GM04504 (cell line): Measurements from ENCODE around the gene TGFBI.
A peak's percentile ranks its signal among the peaks of the same experiment; 100 is the strongest.

ENCODE experiments used
- DNase-seq: peaks from one replicate; pipeline ENCODE4 v3.0.0-alpha.2; 2012; ENCODE audit warnings: low read depth

Gene TGFBI

DNA sequence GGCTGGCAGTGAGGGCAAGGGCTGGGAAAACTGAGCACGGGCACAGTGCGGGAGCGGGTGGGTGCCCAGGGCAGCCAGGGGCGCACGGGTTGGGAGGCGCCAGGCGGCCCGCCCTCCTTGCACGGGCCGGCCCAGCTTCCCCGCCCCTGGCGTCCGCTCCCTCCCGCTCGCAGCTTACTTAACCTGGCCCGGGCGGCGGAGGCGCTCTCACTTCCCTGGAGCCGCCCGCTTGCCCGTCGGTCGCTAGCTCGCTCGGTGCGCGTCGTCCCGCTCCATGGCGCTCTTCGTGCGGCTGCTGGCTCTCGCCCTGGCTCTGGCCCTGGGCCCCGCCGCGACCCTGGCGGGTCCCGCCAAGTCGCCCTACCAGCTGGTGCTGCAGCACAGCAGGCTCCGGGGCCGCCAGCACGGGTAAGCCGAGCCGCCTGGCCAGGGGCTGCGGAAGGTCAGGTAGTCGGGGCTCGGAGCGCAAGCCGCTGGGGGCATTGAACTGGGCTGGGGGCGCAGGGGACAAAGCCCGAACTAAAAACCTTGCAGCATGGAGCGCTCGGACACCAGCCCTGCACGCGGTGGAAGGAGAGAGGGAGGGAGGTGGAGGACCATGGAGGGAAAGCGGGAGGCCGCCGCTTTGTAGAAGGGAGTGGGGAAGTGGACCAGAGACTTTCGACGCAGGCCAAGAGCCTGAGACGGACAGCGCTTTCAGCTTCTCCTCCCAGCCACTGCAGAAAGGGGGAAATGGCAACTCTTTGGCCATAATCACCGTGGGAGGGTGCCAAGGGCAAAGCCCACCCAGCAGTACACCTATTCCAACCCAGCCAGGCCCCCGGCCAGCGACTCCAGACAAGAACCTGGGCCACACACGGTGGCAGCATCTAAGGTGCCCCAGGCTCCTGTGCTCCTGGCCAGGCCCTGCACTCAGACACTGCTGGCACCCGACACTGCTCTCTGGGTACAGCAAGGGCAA, at the start of gene TGFBI:
Gene TGFBI, plus strand, starts transcription at position 207 of the 961 bp plus-strand sequence. Its CDS starts 68 bp downstream, at position 275.
- no peak for DNase-seq

DNA sequence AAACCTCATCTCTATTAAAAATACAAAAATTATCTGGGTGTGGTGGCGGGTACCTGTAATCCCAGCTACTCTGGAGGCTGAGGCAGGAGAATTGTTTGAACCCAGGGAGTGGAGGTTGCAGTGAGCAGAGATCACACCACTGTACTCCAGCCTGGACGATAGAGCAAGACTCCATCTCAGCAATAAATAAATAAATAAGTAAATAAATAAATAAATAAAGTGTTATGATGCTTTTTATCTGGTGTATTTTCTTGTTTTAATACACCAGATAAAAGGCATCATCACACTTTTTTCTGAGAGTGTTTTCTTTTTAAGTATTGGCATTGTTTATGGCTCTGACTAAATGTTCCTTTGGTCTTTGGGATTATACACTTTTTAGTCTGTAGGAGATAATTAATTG, 49.8 kb upstream of the TGFBI start:
- DNase-seq, result no peak

DNA sequence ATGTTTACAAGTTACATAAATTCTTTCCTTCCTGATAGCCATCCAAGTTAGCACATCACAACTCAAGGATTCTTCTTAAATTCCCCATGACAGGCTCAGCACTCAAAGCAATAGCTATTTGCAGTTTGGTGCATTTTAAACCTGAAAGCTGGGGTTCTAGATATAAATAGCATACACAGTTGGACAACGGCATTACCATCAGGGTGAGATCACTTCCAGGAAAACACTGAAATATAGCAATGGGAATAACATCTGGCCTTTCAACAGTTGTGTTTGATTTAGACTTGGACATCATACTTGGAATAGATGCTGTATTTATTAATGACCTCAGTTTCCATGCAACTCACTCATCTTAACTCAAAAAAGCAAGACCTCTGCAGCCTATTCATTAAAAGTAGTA, 49.3 kb upstream of the TGFBI start:
- peak; percentile 68 for DNase-seq

DNA sequence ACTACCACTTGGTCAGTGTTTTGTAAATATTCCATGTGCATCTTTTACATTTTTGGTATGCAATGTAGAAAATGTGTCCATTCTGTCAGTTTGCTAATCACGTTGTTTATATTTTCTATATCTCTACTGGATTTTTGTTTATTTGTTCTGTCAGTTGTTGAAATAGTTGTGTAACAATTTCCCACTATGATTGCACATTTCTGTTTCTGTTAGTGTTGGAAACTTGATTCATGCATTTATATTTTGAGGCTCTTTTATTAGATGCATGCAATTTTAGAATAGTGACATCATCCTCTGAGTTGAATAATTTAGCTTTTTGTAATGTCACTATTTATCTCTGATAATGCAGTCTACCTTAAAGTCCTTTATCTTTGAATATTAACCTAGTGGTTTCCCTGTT, 48.2 kb upstream of the TGFBI start:
- no peak for DNase-seq

DNA sequence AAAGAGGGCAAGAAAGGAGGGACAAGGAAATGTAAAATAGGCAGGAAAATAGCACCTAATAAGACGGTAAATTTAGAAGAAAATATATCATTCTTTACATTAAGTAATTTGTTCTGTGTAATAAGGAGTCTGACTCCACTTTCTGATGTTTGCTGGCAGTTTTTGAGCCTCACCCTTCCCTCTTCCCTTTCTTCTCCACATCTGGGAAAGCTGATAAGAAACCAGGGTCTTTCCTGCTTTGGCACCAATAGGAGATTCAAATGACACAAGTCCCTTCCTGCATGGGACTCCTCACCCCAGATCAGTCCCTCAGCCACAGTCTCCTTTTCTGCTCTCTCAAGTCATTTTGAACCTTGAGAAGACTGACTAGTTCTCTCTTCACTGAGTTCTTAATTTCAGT, 42.8 kb upstream of the TGFBI start:
- no peak for DNase-seq

DNA sequence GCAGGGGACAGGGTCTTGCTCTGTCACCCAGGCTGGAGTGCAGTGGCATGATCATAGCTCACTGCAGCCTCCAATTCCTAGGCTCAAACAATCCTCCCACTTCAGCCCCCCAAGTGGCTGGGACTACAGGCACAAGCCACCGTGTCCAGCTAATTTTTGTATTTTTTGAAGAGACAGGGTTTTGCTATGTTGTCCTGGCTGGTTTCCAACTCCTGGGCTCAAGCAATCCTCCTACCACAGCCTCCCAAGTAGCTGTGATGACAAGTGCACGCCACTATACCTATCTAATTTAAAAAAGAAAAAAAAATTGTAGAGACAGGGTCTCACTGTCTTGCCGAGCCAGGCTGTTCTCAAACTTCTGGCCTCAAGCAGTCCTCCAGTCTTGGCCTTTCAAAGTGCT, 42.4 kb upstream of the TGFBI start:
- no peak for DNase-seq

DNA sequence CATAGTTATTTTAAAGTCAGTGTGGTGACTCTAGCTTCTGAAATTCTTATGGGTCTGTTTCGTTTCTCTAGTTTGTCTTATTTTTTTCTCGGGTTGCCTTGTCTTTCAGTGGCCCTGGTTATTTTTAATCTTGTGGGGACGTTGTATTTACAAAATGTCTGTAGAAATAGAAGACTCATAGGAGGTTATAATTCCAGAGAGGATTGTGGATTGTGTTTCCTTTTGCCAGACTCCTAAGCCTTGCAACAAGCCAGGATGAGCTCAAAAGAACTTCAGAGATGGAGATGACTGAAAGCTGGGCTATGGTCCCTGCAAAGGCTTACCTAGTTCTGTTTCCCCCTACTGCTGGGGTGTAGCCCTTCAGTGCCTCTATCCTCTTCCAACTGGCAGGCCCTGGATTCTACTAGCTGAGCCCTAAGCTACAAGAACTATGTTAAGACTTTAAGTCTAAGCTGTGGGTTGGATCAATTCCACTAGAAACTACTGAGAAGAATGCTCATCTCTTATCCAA, 41.8 kb upstream of the TGFBI start:
- no peak for DNase-seq

DNA sequence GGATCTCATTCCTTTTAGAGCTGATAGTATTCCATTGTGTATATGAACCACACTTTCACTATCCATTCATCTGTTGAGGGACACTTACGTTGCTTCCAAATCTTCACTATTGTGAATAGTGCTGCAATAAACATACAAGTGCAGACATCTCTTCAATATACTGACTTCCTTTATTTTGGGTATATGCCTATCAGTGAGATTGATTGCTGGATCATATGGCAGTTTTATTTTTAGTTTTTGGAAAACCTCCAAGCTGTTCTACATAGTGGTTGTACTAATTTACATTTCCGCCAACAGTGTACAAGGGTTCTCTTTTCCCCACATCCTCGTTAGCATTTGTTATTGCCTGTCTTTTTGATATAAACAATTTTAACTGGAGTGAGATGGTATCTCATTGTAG, 40.2 kb upstream of the TGFBI start:
- no peak for DNase-seq

DNA sequence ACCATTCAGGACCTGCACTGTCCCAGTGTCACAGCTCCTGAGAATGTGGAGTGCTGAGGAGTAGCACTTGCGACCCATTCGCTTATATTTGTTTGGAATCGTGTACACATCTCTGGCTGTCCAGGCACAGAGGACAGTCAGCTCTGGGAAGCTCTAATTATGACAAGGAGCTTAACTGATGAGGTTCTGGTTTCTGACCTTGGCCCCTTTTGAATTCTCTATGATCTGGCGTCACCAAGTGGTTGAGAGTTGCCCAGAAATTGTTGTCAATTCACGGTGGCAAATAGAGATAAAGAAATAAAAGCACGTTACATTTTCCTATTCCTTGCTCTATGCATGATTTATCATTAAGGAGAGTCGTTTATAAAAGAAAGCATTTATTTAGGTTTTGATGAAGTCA, 39.1 kb upstream of the TGFBI start:
- DNase-seq, result no peak

DNA sequence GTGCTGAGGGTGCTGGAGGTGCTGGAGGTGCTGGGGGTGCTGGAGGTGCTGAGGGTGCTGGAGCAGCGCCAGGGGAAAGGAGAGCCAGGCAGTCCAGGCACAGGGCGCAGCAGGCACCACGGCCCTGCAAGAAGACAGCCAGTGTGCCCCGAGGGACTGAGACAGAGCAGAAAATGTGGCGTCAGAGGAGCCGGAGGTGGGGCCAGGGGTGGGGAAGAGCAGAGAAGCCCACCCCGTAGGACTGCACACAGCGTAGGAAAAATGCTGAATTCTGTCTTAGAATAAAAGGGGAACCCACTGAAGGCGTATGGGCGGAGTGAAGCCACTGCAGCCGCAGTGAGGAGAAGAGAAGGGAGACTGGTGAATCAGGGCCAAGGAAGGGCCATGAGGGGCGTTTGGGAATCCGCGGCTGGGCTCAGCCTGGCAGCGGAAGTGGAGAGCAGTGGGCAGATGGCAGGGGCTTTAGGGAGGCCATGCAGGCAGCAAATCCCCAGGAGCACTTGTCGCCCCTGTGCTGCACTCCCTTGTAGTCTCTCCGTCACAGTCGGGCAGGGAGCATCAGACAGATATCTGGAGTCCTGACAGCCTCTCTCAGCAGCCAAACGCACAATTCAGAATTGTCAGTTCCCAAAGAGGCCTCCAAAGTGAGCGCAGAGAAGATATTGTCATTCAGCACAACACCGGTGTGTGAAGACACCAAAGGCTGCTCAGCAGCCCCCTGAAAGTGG, 38.1 kb upstream of the TGFBI start:
- no peak for DNase-seq

DNA sequence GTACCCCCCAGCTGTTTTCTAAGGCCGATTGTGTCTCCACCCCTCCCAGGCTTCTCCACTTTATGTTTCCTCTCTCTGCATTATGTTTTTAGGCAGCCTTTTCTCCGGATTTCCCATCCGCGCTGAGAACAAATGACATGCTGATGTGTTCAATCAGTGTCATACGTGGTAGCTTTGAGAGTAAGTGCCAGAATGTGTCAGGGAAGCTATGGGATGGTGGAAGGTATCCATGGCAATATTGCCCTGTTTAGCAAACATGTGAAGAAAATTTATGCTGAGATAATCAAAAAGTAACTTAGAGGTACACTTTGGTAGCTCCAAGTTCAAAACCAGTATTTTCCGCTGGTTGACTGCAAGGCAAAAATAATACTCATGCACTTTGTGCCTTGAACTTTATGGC, 37.4 kb upstream of the TGFBI start:
- no peak for DNase-seq

DNA sequence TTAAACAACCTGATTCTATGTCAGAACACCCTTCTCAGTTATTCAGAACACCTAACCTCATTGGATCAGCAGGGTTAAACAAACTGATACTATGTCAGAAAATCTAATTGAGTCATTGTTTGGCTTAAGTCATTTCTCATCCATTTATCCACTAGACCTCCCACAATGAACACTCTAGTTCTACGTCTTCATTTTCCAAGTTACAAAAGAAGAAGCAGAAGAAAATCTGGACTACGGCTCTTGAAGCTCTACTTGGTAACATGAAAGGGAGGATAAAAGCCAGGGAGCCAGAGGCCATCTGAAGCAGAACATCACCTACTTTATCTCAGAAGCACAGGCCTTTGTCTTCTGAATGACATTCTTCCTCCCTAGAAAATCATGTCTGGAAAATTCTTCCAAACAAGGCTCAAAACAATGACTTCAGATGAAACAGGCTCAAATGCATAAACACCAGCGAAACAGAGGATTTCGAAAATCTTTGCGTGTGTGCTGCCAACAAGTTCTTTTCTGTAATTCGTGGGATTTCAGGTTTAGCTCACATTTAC, 35.4 kb upstream of the TGFBI start:
- DNase-seq, result no peak

DNA sequence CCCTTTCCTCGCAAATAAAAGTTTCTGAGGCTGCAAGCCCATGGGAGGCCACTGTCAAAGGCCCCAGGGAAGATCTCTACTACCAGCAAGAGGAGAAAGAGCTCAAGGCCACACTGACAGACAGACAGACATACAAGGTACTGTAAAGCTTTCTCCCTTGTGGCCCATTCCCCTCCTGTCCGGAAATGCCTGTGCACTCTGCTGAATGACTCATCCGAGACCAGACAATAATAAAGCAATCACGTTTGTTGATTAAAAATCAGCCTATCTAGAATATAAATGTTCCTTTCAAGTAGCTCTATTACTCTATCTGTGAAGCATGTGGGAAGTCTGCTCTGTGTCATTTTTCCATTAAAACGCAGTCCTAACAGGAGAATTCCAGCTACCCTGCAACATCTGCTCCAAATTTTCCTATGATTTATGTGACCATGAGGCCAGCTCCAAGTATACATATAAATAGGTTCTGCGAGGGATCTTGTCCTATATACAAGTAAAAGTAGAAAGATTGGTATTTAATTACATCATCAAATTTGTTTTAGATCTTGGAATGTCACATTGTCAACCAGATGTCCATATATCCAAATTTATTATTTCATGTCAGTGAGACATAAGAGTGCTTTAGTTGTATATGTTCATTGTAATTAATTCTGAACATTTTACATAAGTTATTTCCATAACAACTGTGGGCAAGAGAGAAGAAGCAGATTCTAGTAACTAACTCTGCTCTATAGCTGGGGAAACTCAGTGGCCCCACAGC, 34.7 kb upstream of the TGFBI start:
- DNase-seq, result peak; percentile 64

DNA sequence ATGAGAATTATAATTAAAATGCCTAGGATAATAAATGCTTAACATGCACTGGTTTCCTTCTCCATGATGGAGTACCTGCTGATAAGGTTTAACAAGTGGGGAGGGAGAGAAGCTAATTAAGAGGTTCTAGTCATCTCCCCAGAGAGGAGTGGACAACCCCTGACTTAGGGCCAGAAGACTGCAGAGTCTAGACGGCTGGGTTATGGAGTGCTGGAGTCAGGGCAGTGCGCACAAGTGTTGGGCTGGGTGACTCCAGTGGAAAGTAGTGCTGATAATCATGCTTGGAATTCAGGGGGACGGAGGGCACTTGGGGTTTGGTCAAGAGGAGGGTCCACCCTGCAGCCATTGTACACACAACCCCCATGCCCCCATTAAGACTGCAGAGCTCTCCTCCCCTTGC, 32.8 kb upstream of the TGFBI start:
- DNase-seq, result no peak

DNA sequence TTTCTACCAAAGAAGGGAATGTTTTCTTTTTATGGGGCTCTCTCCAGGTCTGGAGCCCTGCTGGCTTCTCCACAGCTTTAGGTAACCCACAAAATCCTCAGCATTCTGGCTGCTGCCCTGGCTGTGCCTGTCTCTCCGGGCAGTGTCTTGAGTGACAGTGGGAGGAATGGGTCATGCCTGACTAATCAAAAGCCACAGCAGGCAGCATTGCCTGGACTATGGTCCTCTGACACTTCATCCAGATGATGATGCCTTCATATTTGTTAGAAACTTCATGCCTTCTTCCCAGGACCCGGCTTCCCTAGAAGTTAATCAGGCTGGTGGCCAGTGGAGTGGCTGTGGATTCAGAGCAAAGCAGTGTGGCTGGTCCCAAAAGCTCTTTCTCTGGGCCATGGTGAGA, 32.2 kb upstream of the TGFBI start:
- no peak for DNase-seq

DNA sequence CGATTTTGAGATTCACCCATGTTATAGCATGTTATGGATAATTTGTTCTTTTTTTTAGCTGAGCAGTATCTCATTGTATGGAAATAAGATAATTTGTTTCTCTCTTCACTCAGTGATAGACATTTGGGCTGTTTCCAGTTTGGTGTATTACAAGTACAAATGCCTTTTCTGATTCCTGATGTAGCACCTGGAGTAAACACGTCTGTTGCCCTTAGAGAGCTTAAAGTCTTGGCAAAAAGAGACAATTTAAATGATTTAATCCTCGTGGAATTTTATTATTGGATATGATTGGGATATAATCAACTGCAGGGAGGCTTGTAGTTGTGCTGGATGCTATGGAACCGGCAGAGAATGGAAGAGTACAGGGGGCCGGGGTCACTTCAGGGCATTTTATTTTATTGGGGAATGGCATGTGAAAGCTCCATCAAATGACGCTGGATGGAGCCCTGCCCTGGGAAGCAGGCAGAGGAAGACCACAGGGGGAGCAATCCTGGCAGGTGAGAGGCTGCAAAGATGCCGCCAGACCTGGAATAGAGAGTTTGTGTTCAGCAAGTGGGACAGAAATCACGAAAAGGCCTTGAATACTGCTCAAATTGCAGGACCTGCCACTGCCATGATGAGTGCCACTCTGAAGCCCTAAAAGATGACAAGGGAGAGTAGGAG, 31.0 kb upstream of the TGFBI start:
- DNase-seq, result no peak

DNA sequence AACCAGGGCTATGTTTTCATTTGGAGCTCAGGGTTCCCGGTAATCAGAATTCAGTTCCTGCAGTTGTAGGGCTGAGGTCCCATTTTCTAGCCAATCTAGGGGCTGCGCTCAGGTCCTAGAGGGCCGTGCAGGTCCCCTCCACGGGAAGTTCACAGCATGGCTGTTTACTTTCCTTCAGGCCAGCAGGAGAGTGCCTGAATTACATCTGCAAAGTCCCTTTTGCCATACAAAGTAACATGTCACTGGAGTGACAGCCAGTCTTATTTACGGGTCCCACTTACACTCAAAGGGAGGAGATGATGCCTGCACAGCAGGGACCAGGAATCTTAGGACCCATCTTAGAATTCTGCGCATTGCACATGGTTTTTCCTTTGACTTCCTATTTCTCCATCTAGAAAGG, 29.9 kb upstream of the TGFBI start:
- DNase-seq, result no peak

DNA sequence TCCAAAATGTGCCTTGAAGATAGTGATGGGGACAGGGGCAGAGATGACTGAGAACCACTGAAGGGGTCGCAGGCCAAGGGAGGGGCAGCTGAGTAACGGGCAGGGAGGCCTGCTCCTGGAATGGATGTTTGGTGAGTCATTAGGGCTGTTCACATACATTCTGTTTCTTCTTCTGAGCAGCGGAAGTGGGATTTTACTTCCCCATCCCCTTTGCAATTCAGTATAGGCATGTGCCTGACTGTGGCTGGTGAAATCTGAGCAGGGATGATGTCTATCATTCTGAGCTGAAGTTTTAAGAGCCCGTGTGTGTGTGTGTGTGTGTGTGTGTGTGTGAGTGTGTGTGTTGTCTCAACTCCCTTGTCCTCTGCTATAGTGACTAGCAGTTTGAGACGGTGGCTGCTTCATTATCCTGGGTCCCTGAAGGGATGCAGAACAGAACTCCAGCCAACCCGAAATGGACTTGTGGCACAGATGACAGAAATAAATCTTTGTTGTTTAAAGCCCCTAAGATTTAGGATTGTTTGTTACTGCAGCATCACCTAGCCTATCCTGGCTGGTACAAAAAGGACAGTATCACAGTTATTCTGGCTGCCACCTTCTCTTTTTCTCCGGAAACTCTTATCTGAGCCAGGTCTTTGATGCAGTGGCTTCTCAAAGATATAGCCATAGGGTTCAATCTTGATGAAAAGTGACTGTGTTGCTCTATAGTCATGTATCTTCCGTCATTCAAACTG, 29.2 kb upstream of the TGFBI start:
- peak; percentile 53 for DNase-seq

DNA sequence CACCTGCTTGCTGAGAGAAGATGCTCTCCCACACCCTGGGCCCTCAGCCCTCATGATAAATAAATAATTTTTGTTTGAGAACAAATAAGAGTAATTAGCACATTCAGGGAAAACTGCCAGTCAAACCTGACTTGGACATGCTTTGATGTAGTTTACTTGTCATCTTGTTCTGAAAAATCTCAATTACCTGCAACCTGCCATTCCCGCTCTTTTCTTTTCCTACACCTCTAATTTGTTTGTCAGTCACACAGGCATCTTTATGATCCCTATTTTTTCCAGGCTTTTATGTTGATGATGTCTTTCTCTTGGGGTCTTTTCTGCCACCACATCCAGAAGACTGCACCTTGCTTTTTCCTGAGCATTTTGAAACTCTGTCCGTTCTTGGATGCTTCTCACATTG, 28.6 kb upstream of the TGFBI start:
- no peak for DNase-seq

DNA sequence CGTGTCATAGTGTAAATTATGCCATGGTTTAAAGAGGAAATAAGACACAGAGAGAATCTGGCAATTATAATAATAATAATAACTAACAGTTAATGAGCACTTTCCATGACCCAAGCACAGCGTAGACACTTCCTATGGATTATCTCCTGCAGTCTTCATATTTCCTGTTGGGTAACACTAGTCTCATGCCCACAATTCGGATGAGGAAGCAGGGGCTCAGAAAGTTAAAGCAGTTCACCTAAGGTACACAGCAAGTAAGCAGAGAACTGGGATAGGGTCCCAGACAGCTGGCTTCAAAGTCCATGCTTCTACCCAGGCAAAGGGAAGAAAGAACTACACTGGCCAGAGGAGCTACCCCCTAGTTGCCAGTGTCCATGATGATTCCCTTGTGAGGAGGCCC, 27.9 kb upstream of the TGFBI start:
- no peak for DNase-seq

DNA sequence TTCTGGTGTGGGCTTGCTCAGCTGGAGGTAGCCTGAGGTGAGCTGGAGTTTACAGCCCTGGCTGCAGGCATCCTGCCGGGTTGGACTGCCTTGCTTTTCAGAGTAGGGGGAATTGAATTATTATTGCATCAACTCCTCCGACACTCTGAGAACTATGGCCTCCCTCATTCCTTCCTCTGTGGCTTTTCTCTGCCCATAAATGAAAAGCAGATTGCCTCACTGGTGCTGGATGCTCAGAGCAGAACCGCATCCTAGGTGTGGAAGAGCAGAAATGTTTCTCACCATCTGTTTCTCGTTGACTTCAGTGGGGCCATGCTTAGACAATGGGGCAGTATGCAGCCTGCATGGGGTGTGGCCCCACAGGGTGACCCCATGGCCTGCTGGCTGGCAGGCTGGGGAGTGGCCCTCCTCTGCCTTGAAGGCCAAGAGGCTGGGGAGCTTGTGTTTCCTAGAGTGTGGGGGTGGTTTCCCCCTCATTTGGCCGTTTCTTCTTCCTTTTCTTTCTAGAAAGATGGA, 27.3 kb upstream of the TGFBI start:
- peak; percentile 89 for DNase-seq
